Glutamatergic neuron (in vitro differentiated cells): ENCODE measurements around the gene CLEC16A. TPM values are rescaled to one million over a fixed set of nuclear protein-coding genes. Genes with fewer than 3 reads are reported as not detected.

Experiments
- DNase-seq: peaks from one replicate; pipeline ENCODE4 v3.0.0; 2022
- H3K27ac Mint-ChIP-seq: one replicate; pipeline ENCODE4 v1.8.0; 2020; ENCODE audit warnings: mild to moderate bottlenecking, mixed read lengths, inconsistent platforms; ENCODE audit not compliant: unreplicated experiment
- H3K27me3 Mint-ChIP-seq: one replicate; pipeline ENCODE4 v1.8.0; 2020; ENCODE audit warnings: mild to moderate bottlenecking, moderate library complexity, mixed read lengths, inconsistent platforms; ENCODE audit not compliant: unreplicated experiment
- H3K36me3 Mint-ChIP-seq: one replicate; pipeline ENCODE4 v1.8.0; 2020; ENCODE audit warnings: mild to moderate bottlenecking, mixed read lengths, inconsistent platforms; ENCODE audit not compliant: unreplicated experiment
- H3K4me1 Mint-ChIP-seq: one replicate; pipeline ENCODE4 v1.8.0; 2020; ENCODE audit warnings: mild to moderate bottlenecking, low read depth, mixed read lengths, inconsistent platforms; ENCODE audit not compliant: unreplicated experiment
- H3K4me3 Mint-ChIP-seq: one replicate; pipeline ENCODE4 v1.8.0; 2020; ENCODE audit warnings: mild to moderate bottlenecking, mixed read lengths, inconsistent platforms; ENCODE audit not compliant: unreplicated experiment
- H3K9me3 Mint-ChIP-seq: one replicate; pipeline ENCODE4 v1.8.0; 2020; ENCODE audit warnings: mild to moderate bottlenecking, moderate library complexity, mixed read lengths, inconsistent platforms; ENCODE audit not compliant: unreplicated experiment
- total RNA-seq: library from RNA; stranded (reverse); fragmentation: NEBNext Ultra II Directional; extraction: Animal tissue kit (Norgen Biotek cat#: 25700); gene quantifications from one replicate; pipeline ENCODE4 v1.2.1, GENCODE V29; 2021; ENCODE audit not compliant: unreplicated experiment
- TF ChIP-seq, protein P1 (sequence below): fragments of 200-600 bp; sonication (generic); IDR thresholded peaks from one replicate; pipeline ENCODE4 v1.5.0; 2021; ENCODE audit not compliant: partially characterized antibody, unreplicated experiment

Gene CLEC16A
- total RNA-seq, 1 donor from 2014 or later: 43.0 TPM

DNA sequence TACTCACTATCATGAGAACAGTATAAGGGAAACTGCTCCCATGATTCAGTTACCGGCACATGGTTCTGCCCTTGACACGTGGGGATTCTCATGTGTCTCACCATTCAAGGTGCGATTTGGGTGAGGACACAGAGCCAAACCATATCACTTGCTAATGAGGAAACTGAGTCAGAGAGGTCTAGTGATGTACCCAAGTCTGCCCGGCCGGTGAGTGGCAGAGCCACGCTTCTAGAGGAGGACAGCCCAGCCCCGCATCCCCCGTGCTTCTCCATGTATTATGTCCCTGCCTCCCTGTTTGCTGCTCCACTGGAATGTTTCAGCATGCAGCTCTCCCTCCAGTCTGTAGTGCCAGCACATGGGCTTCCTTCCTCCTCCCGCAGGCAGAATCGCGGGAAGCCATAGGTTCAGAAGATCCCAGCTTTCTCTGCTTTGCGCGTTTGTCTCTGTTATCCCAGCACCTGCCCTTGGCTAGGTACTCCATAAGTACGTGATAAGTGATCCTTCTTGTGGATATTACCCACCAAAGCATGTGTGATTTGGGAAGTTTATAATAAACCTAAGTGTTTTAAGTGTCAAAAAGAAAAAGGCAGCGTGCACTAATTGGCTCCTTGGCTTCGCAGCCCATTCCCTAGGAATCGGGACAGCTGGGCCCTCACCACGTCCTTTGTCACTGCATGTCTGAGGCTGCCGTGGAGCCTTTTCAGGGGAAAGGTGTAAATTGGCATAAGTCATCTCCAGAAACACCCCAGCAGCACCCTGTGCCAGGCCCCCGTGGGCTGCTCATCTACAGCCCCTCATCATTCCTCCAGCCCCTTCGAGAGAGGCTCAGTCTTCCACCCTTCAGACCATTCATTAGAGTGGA, 103.8 kb downstream of the CLEC16A start:
- Mint-ChIP-seq H3K4me3 (no peak overlapping the region), H3K9me3 (peaks cover 5% of the 10 kb centered on the region), H3K27me3 (peaks cover 3% of the 10 kb centered on the region), H3K27ac (no peak overlapping the region), H3K4me1 (peaks cover 19% of the 10 kb centered on the region), H3K36me3 (peaks cover 5% of the 10 kb centered on the region)
- DNase-seq: no peak
- TF ChIP-seq, protein P1, sequence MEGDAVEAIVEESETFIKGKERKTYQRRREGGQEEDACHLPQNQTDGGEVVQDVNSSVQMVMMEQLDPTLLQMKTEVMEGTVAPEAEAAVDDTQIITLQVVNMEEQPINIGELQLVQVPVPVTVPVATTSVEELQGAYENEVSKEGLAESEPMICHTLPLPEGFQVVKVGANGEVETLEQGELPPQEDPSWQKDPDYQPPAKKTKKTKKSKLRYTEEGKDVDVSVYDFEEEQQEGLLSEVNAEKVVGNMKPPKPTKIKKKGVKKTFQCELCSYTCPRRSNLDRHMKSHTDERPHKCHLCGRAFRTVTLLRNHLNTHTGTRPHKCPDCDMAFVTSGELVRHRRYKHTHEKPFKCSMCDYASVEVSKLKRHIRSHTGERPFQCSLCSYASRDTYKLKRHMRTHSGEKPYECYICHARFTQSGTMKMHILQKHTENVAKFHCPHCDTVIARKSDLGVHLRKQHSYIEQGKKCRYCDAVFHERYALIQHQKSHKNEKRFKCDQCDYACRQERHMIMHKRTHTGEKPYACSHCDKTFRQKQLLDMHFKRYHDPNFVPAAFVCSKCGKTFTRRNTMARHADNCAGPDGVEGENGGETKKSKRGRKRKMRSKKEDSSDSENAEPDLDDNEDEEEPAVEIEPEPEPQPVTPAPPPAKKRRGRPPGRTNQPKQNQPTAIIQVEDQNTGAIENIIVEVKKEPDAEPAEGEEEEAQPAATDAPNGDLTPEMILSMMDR: no peak

DNA sequence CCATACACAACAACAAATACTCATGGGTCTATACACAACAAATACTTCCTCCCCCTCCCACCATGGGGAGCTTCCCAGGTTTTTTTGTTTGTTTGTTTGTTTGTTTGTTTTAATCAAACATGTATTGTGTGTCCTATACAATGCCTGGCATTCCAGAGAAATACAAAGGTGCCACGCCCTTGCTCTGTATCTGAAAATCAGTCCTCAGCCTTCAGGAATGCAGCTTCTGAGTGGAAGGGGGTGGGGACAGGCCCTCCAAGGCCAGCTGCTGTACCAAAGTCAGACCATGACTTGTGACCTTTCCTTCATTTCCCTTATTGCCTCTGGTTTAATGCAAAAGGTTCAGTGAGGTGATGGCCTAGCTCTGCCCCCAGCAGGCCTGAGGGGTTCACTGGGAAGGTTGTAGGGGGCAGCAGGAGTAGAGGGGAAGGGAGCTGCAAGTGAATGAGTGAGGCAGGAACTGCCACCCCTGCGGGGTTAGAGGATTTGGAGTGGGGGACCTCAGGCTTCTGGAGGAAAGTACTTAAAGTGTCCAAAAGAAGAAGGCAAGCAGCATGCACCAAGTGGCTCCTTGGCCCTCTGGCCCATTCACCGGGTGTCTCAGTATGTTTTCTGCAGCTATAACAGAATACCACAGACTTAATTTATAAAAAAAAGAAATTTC, 105.2 kb downstream of the CLEC16A start:
- Mint-ChIP-seq H3K36me3 (peaks cover 5% of the 10 kb centered on the region), H3K4me1 (peaks cover 27% of the 10 kb centered on the region), H3K4me3 (no peak overlapping the region), H3K27ac (no peak overlapping the region), H3K27me3 (peaks cover 12% of the 10 kb centered on the region), H3K9me3 (peaks cover 13% of the 10 kb centered on the region)
- TF ChIP-seq, protein P1: no peak
- no peak for DNase-seq

- Mint-ChIP-seq H3K27ac (no peak overlapping the region), H3K4me3 (no peak overlapping the region), H3K4me1 (peaks cover 34% of the 10 kb centered on the region), H3K36me3 (peaks cover 5% of the 10 kb centered on the region), H3K9me3 (peaks cover 18% of the 10 kb centered on the region), H3K27me3 (peaks cover 14% of the 10 kb centered on the region)
- DNase-seq: no peak
- TF ChIP-seq, protein P1: no peak
These were observed 106.2 kb downstream of the CLEC16A start for GRCh38 chr16:11050536-11050935.

DNA sequence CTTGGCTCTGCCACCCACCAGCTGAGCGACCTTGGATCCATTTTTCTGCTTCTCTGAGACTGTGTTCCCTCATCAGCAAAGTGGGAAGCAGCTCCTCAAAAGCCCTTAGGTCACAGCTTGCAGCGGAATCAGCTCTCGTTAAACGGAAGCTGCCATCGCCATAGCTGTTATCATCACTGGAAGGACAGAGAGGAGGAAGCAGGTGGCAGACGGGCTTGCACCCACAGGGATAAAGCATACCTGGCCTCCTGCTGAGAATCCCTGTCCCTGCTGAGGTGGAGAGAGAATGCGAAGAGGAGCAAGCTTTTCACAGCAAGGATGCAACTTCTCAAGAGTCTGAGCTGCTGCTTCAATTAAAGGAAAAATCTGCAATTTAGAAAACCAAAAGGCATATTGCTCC, 106.6 kb downstream of the CLEC16A start:
- TF ChIP-seq, protein P1: no peak
- DNase-seq: no peak
- Mint-ChIP-seq H3K4me3 (no peak overlapping the region), H3K27me3 (peaks cover 14% of the 10 kb centered on the region), H3K27ac (no peak overlapping the region), H3K36me3 (peaks cover 5% of the 10 kb centered on the region), H3K4me1 (peaks cover 37% of the 10 kb centered on the region), H3K9me3 (peaks cover 18% of the 10 kb centered on the region)

DNA sequence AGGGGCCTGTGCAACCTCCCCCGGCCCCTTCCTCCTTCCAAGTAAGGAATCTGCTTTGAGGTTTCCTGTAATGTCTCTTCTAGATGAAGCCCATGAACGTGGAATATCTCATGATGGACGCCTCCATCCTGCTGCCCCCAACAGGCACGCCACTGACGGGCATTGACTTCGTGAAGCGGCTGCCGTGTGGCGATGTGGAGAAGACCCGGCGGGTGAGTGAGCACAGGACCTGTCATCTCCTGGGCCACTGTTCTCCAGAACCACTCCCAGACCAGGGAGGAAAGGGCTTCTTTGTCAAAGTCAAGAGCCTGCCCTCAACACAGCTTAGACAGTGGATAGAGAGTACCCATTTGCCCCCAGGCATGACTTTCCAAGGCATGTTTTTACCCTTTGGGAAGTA, 107.1 kb downstream of the CLEC16A start:
- Mint-ChIP-seq H3K27ac (no peak overlapping the region), H3K4me1 (peaks cover 41% of the 10 kb centered on the region)

More for the DNA sequence above, 107.1 kb downstream of the CLEC16A start:
- peaks cover 5% of the 10 kb centered on the region for H3K36me3 Mint-ChIP-seq
- H3K4me3 Mint-ChIP-seq: no peak overlapping the region
- TF ChIP-seq, protein P1: no peak
- DNase-seq: no peak
- peaks cover 18% of the 10 kb centered on the region for H3K9me3 Mint-ChIP-seq
- peaks cover 14% of the 10 kb centered on the region for H3K27me3 Mint-ChIP-seq
